Measurements from ENCODE around the gene PRKCB. TPM values are rescaled to one million over a fixed set of nuclear protein-coding genes. Genes with fewer than 3 reads are reported as not detected.

Gene PRKCB
- total RNA-seq, 1 donor from 2014 or later = not detected

- no peak for DNase-seq (ENCODE audit: low read depth)
Observed at GRCh38 chr16:23836078-23836403, 258 bp downstream of the PRKCB start.

GRCh38 chr16:23836404-23837311 is 875 bp downstream of the PRKCB start:
- no peak for DNase-seq (ENCODE audit: low read depth)

GRCh38 chr16:23837553-23838308 is 1.9 kb downstream of the PRKCB start:
- DNase-seq (ENCODE audit: low read depth) = no peak

GRCh38 chr16:23838485-23839142 is 2.8 kb downstream of the PRKCB start:
- no peak for DNase-seq (ENCODE audit: low read depth)

GRCh38 chr16:23840310-23840709 is 4.5 kb downstream of the PRKCB start:
- DNase-seq (ENCODE audit: low read depth) = no peak

GRCh38 chr16:23842137-23842600 is 6.4 kb downstream of the PRKCB start:
- DNase-seq (ENCODE audit: low read depth) = no peak

- no peak for DNase-seq (ENCODE audit: low read depth)
Observed at GRCh38 chr16:23843143-23843542, 7.4 kb downstream of the PRKCB start.

GRCh38 chr16:23847251-23847650 is 11.5 kb downstream of the PRKCB start:
- DNase-seq (ENCODE audit: low read depth) = no peak

- DNase-seq (ENCODE audit: low read depth) = no peak
Observed at GRCh38 chr16:23847948-23848347, 12.2 kb downstream of the PRKCB start.

GRCh38 chr16:23848958-23849357 is 13.2 kb downstream of the PRKCB start:
- no peak for DNase-seq (ENCODE audit: low read depth)

GRCh38 chr16:23852794-23853562 is 17.2 kb downstream of the PRKCB start:
- DNase-seq (ENCODE audit: low read depth) = no peak

GRCh38 chr16:23855010-23855409 is 19.2 kb downstream of the PRKCB start:
- DNase-seq (ENCODE audit: low read depth) = no peak

GRCh38 chr16:23856251-23856709 is 20.5 kb downstream of the PRKCB start:
- no peak for DNase-seq (ENCODE audit: low read depth)

- DNase-seq (ENCODE audit: low read depth) = no peak
Observed at GRCh38 chr16:23857256-23857880, 21.6 kb downstream of the PRKCB start.

GRCh38 chr16:23857881-23858269 is 22.1 kb downstream of the PRKCB start:
- no peak for DNase-seq (ENCODE audit: low read depth)

- DNase-seq (ENCODE audit: low read depth) = no peak
Observed at GRCh38 chr16:23858542-23858941, 22.8 kb downstream of the PRKCB start.

- DNase-seq (ENCODE audit: low read depth) = no peak
Observed at GRCh38 chr16:23859713-23860269, 24.0 kb downstream of the PRKCB start.

- no peak for DNase-seq (ENCODE audit: low read depth)
Observed at GRCh38 chr16:23861874-23862273, 26.1 kb downstream of the PRKCB start.

GRCh38 chr16:23862556-23862955 is 26.8 kb downstream of the PRKCB start:
- DNase-seq (ENCODE audit: low read depth) = no peak

Measured in myocyte (in vitro differentiated cells).